Measurements from ENCODE around the gene TIAM1. TPM values are rescaled to one million over a fixed set of nuclear protein-coding genes. Genes with fewer than 3 reads are reported as not detected.

TIAM1 gene
- total RNA-seq, 1 experiment from 2014 or later: 22.5 TPM

GRCh38 chr21:31267644-31268043 is 76.4 kb downstream of the TIAM1 start:
- POLR2A ChIA-PET (ENCODE audit: unreplicated experiment): interaction anchor here (0.7 kb wide), 1 partner anchor 395 kb away, joined by 3 read pairs; no protein-coding TSS in a partner anchor
- H3K4me1 ChIP-seq (replicated peaks; ENCODE audit: insufficient read depth): no peaks in the 10 kb centered on the region
- no peaks in the 10 kb centered on the region for H3K79me2 ChIP-seq (ENCODE audit: low read depth)
- CTCF ChIA-PET: no interaction called here
- TF ChIP-seq EZH2 (IDR thresholded peaks at IDR 0.05; ENCODE audit: low read depth) (no peak), CTCF (conservative IDR thresholded peaks at IDR 0.05) (no peak)
- DNase-seq: no peak
- no peaks in the 10 kb centered on the region for H3K36me3 ChIP-seq (ENCODE audit: low read depth)
- intact Hi-C loops (cut with micrococcal nuclease; ENCODE audit: unreplicated experiment): no loop called here
- H3K4me2 ChIP-seq: no peak overlapping the region
- no peaks in the 10 kb centered on the region for H3K9me3 ChIP-seq (ENCODE audit: insufficient read depth, low read depth)
- H3F3A ChIP-seq (ENCODE audit: insufficient read depth, low read depth): no peaks in the 10 kb centered on the region
- no peaks in the 10 kb centered on the region; the same call in 1 of the 2 replicates for H4K20me1 ChIP-seq (ENCODE audit: insufficient read depth)
- H2AFZ ChIP-seq: no peak overlapping the region
- no peak overlapping the region for H3K27ac ChIP-seq
- no peaks in the 10 kb centered on the region for H3K27me3 ChIP-seq (ENCODE audit: insufficient read depth, low read depth)
- no peak overlapping the region for H3K4me3 ChIP-seq
- no TSS peak for BruUV-seq (replicated peaks)
- H3K9me2 ChIP-seq (ENCODE audit: insufficient read depth): no peaks in the 10 kb centered on the region

GRCh38 chr21:31266241-31266640 is 77.8 kb downstream of the TIAM1 start:
- Histone ChIP-seq H3K4me3 (no peak overlapping the region), H3K4me1 (replicated peaks; ENCODE audit: insufficient read depth) (peaks cover under 1% of the 10 kb centered on the region), H3K36me3 (ENCODE audit: low read depth) (no peaks in the 10 kb centered on the region), H3F3A (ENCODE audit: insufficient read depth, low read depth) (no peaks in the 10 kb centered on the region), H3K9me3 (ENCODE audit: insufficient read depth, low read depth) (no peaks in the 10 kb centered on the region), H3K9me2 (ENCODE audit: insufficient read depth) (no peaks in the 10 kb centered on the region), H3K27me3 (ENCODE audit: insufficient read depth, low read depth) (no peaks in the 10 kb centered on the region), H2AFZ (no peak overlapping the region), H3K79me2 (ENCODE audit: low read depth) (no peaks in the 10 kb centered on the region), H3K27ac (no peak overlapping the region), H3K4me2 (no peak overlapping the region), H4K20me1 (ENCODE audit: insufficient read depth) (peaks cover 3% of the 10 kb centered on the region; the same call in 1 of the 2 replicates)
- ChIA-PET CTCF (no interaction called here), POLR2A (ENCODE audit: unreplicated experiment) (no interaction called here)
- no peak for DNase-seq
- no peak for TF ChIP-seq CTCF (conservative IDR thresholded peaks at IDR 0.05)
- no peak for TF ChIP-seq EZH2 (IDR thresholded peaks at IDR 0.05; ENCODE audit: low read depth)
- intact Hi-C loops (cut with micrococcal nuclease; ENCODE audit: unreplicated experiment): no loop called here
- BruUV-seq (replicated peaks): no TSS peak

GRCh38 chr21:31265366-31266013 is 78.6 kb downstream of the TIAM1 start:
- H4K20me1 ChIP-seq (ENCODE audit: insufficient read depth): peaks cover 3% of the 10 kb centered on the region; the same call in 1 of the 2 replicates
- no peaks in the 10 kb centered on the region for H3K9me3 ChIP-seq (ENCODE audit: insufficient read depth, low read depth)
- H3K9me2 ChIP-seq (ENCODE audit: insufficient read depth): no peaks in the 10 kb centered on the region
- ChIA-PET CTCF (no interaction called here), POLR2A (ENCODE audit: unreplicated experiment) (no interaction called here)
- peaks cover 8% of the 10 kb centered on the region for H3K4me1 ChIP-seq (replicated peaks; ENCODE audit: insufficient read depth)
- intact Hi-C loops (cut with micrococcal nuclease; ENCODE audit: unreplicated experiment): no loop called here
- no peaks in the 10 kb centered on the region for H3K36me3 ChIP-seq (ENCODE audit: low read depth)
- H3K79me2 ChIP-seq (ENCODE audit: low read depth): no peaks in the 10 kb centered on the region
- DNase-seq: no peak
- TF ChIP-seq CTCF (conservative IDR thresholded peaks at IDR 0.05) (no peak), EZH2 (IDR thresholded peaks at IDR 0.05; ENCODE audit: low read depth) (no peak)
- no peaks in the 10 kb centered on the region for H3K27me3 ChIP-seq (ENCODE audit: insufficient read depth, low read depth)
- H3F3A ChIP-seq (ENCODE audit: insufficient read depth, low read depth): no peaks in the 10 kb centered on the region
- H3K27ac ChIP-seq: no peak overlapping the region
- no TSS peak for BruUV-seq (replicated peaks)
- no peak overlapping the region for H3K4me2 ChIP-seq
- no peak overlapping the region for H2AFZ ChIP-seq
- no peak overlapping the region for H3K4me3 ChIP-seq

Measured in PC-9 (cell line).